Trophoblast cell (in vitro differentiated cells and primary cell): ENCODE data around the gene MYO10.

Source experiments
- DNase-seq, 2 donors: peaks; one replicate each; pipeline ENCODE4 v3.0.0-alpha.2; 2016
- H2AFZ ChIP-seq: 2 replicates; pipeline ENCODE4 v1.6.1; 2013; ENCODE audit warnings: low read length, moderate library complexity, mild to moderate bottlenecking; ENCODE audit not compliant: insufficient read depth, poor library complexity
- H2AK5ac ChIP-seq: 2 replicates; pipeline ENCODE4 v1.6.1; 2013; ENCODE audit warnings: mild to moderate bottlenecking, low read length
- H2BK120ac ChIP-seq: 2 replicates; pipeline ENCODE4 v1.6.1; 2013; ENCODE audit warnings: low read length, mild to moderate bottlenecking, moderate library complexity; ENCODE audit not compliant: insufficient read depth, poor library complexity
- H2BK12ac ChIP-seq: 2 replicates; pipeline ENCODE4 v1.6.1; 2013; ENCODE audit warnings: mild to moderate bottlenecking, low read length, moderate library complexity
- H2BK5ac ChIP-seq: 2 replicates; pipeline ENCODE4 v1.6.1; 2013; ENCODE audit warnings: low read length, low read depth, moderate library complexity, mild to moderate bottlenecking; ENCODE audit not compliant: poor library complexity
- H3K14ac ChIP-seq: 2 replicates; pipeline ENCODE4 v1.6.1; 2013; ENCODE audit warnings: mild to moderate bottlenecking, low read length
- H3K18ac ChIP-seq: 2 replicates; pipeline ENCODE4 v1.6.1; 2013; ENCODE audit warnings: mild to moderate bottlenecking, low read length
- H3K23ac ChIP-seq: 2 replicates; pipeline ENCODE4 v1.6.1; 2013; ENCODE audit warnings: low read length
- H3K27ac ChIP-seq: 2 replicates; pipeline ENCODE4 v1.5.1; 2013; ENCODE audit warnings: low read depth, mild to moderate bottlenecking, inconsistent platforms, low read length, moderate library complexity
- H3K27me3 ChIP-seq: 2 replicates; pipeline ENCODE4 v1.6.1; 2013; ENCODE audit warnings: inconsistent platforms, mild to moderate bottlenecking, low read length, moderate library complexity; ENCODE audit not compliant: insufficient read depth
- H3K36me3 ChIP-seq, 2 experiments: 1 replicate in 1 of 2; 2 replicates in 1 of 2; pipeline ENCODE4 v1.6.1; 2013; ENCODE audit warnings: low read length in 2 of 2, mild to moderate bottlenecking in 2 of 2, moderate library complexity in 1 of 2; ENCODE audit not compliant: insufficient read depth in 2 of 2, control insufficient read depth in 1 of 2
- H3K4ac ChIP-seq: 2 replicates; pipeline ENCODE4 v1.6.1; 2013; ENCODE audit warnings: low read depth, mild to moderate bottlenecking, low read length, moderate library complexity
- H3K4me1 ChIP-seq, 2 experiments: 1 replicate in 1 of 2; 2 replicates in 1 of 2; pipeline ENCODE4 v1.6.1; 2013; ENCODE audit warnings: low read length in 2 of 2, mild to moderate bottlenecking in 2 of 2, moderate library complexity in 1 of 2; ENCODE audit not compliant: insufficient read depth in 2 of 2, control insufficient read depth in 1 of 2
- H3K4me2 ChIP-seq: 2 replicates; pipeline ENCODE4 v1.6.1; 2013; ENCODE audit warnings: inconsistent platforms, mild to moderate bottlenecking, low read length, moderate library complexity
- H3K4me3 ChIP-seq: 2 replicates; pipeline ENCODE4 v1.5.1; 2013; ENCODE audit warnings: mild to moderate bottlenecking, low read depth, low read length, inconsistent platforms
- H3K79me1 ChIP-seq: one replicate; pipeline ENCODE4 v1.6.1; 2013; ENCODE audit warnings: low read length
- H3K79me2 ChIP-seq: 2 replicates; pipeline ENCODE4 v1.6.1; 2013; ENCODE audit warnings: low read length, mild to moderate bottlenecking; ENCODE audit not compliant: control insufficient read depth, insufficient read depth, poor library complexity
- H3K9ac ChIP-seq: 2 replicates; pipeline ENCODE4 v1.6.1; 2013; ENCODE audit warnings: mild to moderate bottlenecking, low read length
- H3K9me3 ChIP-seq: 2 replicates; pipeline ENCODE4 v1.6.1; 2013; ENCODE audit warnings: low read depth, mild to moderate bottlenecking, control low read depth, inconsistent platforms, low read length; ENCODE audit not compliant: insufficient read depth
- H4K12ac ChIP-seq: 2 replicates; pipeline ENCODE4 v1.6.1; 2013; ENCODE audit warnings: low read depth, mild to moderate bottlenecking, low read length, moderate library complexity
- H4K8ac ChIP-seq: 2 replicates; pipeline ENCODE4 v1.6.1; 2013; ENCODE audit warnings: low read depth, mild to moderate bottlenecking, low read length, moderate library complexity
- H4K91ac ChIP-seq: one replicate; pipeline ENCODE4 v1.6.1; 2013; ENCODE audit warnings: low read depth, mild to moderate bottlenecking, low read length, moderate library complexity
- WGBS: extraction: QIAGEN DNeasy Blood & Tissue Kit; methylation state at CpG from one replicate; pipeline ENCODE4 v1.1.7; 2013; ENCODE audit warnings: missing lambda C conversion rate; ENCODE audit not compliant: insufficient read length, insufficient coverage; ENCODE audit errors: extremely low coverage; 5-methylcytosine and 5-hydroxymethylcytosine counted together

Gene MYO10

GRCh38 chr5:16695779-16696178 lies 240.3 kb downstream of the MYO10 start:
- Histone ChIP-seq H3K4me2 (no peak overlapping the region), H2BK5ac (no peak overlapping the region), H2BK12ac (no peak overlapping the region), H3K79me1 (no peaks in the 10 kb centered on the region), H4K91ac (no peak overlapping the region), H3K14ac (no peak overlapping the region), H3K4me1 (no peaks in the 10 kb centered on the region), H2BK120ac (no peak overlapping the region), H2AK5ac (no peak overlapping the region), H4K8ac (no peak overlapping the region), H2AFZ (no peak overlapping the region), H3K4ac (no peak overlapping the region), H3K79me2 (no peaks in the 10 kb centered on the region), H3K18ac (no peak overlapping the region), H3K23ac (no peak overlapping the region), H4K12ac (no peak overlapping the region), H3K27me3 (no peaks in the 10 kb centered on the region), H3K4me3 (no peak overlapping the region), H3K27ac (no peak overlapping the region), H3K36me3 (peaks cover 21 to 32% of the 10 kb centered on the region in 2 experiments), H3K9ac (no peak overlapping the region), H3K9me3 (no peaks in the 10 kb centered on the region)
- DNase-seq, result no peak
- no CpG with 5 or more reads among the region's 4 CpGs for WGBS

GRCh38 chr5:16693879-16694278 lies 242.2 kb downstream of the MYO10 start:
- Histone ChIP-seq H4K8ac (no peak overlapping the region), H3K4me3 (no peak overlapping the region)

GRCh38 chr5:16691731-16692130 lies 244.4 kb downstream of the MYO10 start:
- H3K4me1 ChIP-seq, result no peaks in the 10 kb centered on the region
- H3K36me3 ChIP-seq, result peaks cover 24 to 34% of the 10 kb centered on the region in 2 experiments
- no peak overlapping the region for H3K4me3 ChIP-seq
- no peak overlapping the region for H2BK5ac ChIP-seq
- no peak overlapping the region for H4K91ac ChIP-seq
- no peak overlapping the region for H3K23ac ChIP-seq
- H4K8ac ChIP-seq, result no peak overlapping the region
- no peak overlapping the region for H3K9ac ChIP-seq
- H3K27me3 ChIP-seq, result no peaks in the 10 kb centered on the region
- no peak overlapping the region for H3K27ac ChIP-seq
- H3K9me3 ChIP-seq, result no peaks in the 10 kb centered on the region
- no peak overlapping the region for H3K4ac ChIP-seq
- no peaks in the 10 kb centered on the region for H3K79me2 ChIP-seq
- H2BK12ac ChIP-seq, result no peak overlapping the region
- DNase-seq, result no peak
- no peak overlapping the region for H2BK120ac ChIP-seq
- H2AK5ac ChIP-seq, result no peak overlapping the region
- H3K79me1 ChIP-seq, result no peaks in the 10 kb centered on the region
- WGBS, result no CpG with 5 or more reads among the region's 3 CpGs
- H3K4me2 ChIP-seq, result no peak overlapping the region
- H3K18ac ChIP-seq, result no peak overlapping the region
- H2AFZ ChIP-seq, result no peak overlapping the region
- no peak overlapping the region for H3K14ac ChIP-seq
- H4K12ac ChIP-seq, result no peak overlapping the region

More at GRCh38 chr5:16693879-16694278, 242.2 kb downstream of the MYO10 start:
- Histone ChIP-seq H4K12ac (no peak overlapping the region), H3K36me3 (peaks cover 21 to 28% of the 10 kb centered on the region in 2 experiments), H3K9ac (no peak overlapping the region), H3K18ac (no peak overlapping the region), H2BK5ac (no peak overlapping the region), H3K9me3 (no peaks in the 10 kb centered on the region), H3K23ac (no peak overlapping the region), H2AFZ (no peak overlapping the region), H2BK120ac (no peak overlapping the region), H3K14ac (no peak overlapping the region), H3K4me1 (no peaks in the 10 kb centered on the region), H3K79me1 (no peaks in the 10 kb centered on the region), H3K27me3 (no peaks in the 10 kb centered on the region), H4K91ac (no peak overlapping the region), H3K79me2 (no peaks in the 10 kb centered on the region), H3K4ac (no peak overlapping the region), H2AK5ac (no peak overlapping the region), H3K27ac (no peak overlapping the region), H3K4me2 (no peak overlapping the region), H2BK12ac (no peak overlapping the region)
- 100% methylated on average over 1 of the region's 2 CpGs for WGBS
- no peak for DNase-seq

DNA sequence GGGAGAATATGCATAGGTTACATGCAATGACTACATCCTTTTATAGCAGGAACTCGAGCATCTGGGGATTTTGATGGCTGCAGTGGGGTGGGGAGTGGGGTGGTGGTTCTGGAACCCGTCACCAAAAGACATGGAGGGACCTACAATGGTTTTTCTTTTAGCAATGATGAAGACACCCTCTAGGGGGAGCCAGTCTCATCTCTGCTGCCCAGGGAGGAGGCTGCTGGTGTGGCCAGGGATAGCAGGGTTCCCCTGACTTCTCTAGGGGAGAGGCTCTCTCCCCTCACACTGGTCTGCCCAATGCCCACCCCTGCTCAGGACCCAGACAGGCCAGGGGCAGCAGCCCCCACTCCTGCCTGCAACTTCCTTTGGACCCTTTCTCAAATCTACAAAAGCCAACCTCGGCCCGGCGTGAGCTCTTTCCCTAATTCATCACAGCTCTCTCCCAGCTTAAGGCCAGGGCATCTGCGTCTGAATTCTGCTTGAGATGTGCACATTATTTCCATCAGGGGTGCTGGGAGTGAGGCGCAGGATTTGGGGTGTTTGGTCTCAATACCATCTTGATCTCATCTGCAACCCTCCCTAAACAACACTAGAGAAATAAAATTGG lies 245.7 kb downstream of the MYO10 start:
- Histone ChIP-seq H3K9ac (no peak overlapping the region), H2BK120ac (no peak overlapping the region), H3K79me2 (no peaks in the 10 kb centered on the region), H2AFZ (no peak overlapping the region), H3K4me3 (no peak overlapping the region), H2BK5ac (no peak overlapping the region), H2BK12ac (no peak overlapping the region), H3K79me1 (no peaks in the 10 kb centered on the region), H3K4me2 (no peak overlapping the region), H3K9me3 (no peaks in the 10 kb centered on the region), H3K18ac (no peak overlapping the region), H3K27ac (no peak overlapping the region), H4K91ac (no peak overlapping the region), H3K4ac (no peak overlapping the region), H4K8ac (no peak overlapping the region), H3K23ac (no peak overlapping the region), H3K14ac (no peak overlapping the region), H3K36me3 (peaks cover 27 to 36% of the 10 kb centered on the region in 2 experiments), H3K4me1 (no peaks in the 10 kb centered on the region), H2AK5ac (no peak overlapping the region), H3K27me3 (no peaks in the 10 kb centered on the region), H4K12ac (peak overlapping the region; percentile 35)
- DNase-seq, result peak in 1 of 2 donors; percentile 71
- no CpG with 5 or more reads among the region's 7 CpGs for WGBS
